Gastroesophageal sphincter (tissue), 3 donors: ENCODE results near the gene KCNIP3.

Experiments used
- POLR2A ChIP-seq, 2 donors: fragments of 450-650 bp; IDR thresholded peaks; one replicate each; pipeline ENCODE4 v1.6.1; 2017; ENCODE audit warnings: antibody characterized with exemption in 2 of 2, mild to moderate bottlenecking in 2 of 2, moderate library complexity in 1 of 2
- POLR2AphosphoS5 ChIP-seq: sonication (generic); formaldehyde crosslinking; IDR thresholded peaks from one replicate; pipeline ENCODE4 v1.6.1; 2017; ENCODE audit warnings: antibody characterized with exemption
- TF ChIP-seq, protein P1 (sequence below), 4 experiments: fragments of 200-600 bp in 2 of 4; fragments of 450-650 bp in 2 of 4; sonication (generic) in 1 of 4; IDR thresholded peaks; one replicate each; pipeline ENCODE4 v1.5.1; 2017 to 2019; ENCODE audit warnings: antibody characterized with exemption in 4 of 4, mild to moderate bottlenecking in 2 of 4, moderate library complexity in 2 of 4

DNA sequence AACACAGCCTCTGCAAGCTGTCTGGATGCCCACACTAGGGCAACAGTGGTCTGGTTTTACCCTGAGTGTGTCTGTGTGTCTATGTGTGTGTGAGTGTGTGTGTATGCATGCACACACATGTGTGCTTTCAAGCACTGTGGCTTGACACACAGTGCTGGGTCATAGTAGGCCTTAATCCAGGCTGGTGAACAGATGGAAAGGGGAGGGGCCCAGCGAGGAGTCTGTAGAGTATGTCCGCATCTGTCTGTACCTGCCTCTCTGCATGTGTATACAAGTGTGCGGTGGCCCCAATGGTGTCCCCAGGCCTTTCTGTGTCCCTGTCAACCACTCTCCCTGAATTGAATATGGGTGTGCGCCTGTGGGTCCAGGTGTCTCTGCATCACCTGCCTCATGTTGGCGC lies 9.3 kb upstream of the KCNIP3 start:
- no peak for TF ChIP-seq POLR2AphosphoS5
- TF ChIP-seq, protein P1, sequence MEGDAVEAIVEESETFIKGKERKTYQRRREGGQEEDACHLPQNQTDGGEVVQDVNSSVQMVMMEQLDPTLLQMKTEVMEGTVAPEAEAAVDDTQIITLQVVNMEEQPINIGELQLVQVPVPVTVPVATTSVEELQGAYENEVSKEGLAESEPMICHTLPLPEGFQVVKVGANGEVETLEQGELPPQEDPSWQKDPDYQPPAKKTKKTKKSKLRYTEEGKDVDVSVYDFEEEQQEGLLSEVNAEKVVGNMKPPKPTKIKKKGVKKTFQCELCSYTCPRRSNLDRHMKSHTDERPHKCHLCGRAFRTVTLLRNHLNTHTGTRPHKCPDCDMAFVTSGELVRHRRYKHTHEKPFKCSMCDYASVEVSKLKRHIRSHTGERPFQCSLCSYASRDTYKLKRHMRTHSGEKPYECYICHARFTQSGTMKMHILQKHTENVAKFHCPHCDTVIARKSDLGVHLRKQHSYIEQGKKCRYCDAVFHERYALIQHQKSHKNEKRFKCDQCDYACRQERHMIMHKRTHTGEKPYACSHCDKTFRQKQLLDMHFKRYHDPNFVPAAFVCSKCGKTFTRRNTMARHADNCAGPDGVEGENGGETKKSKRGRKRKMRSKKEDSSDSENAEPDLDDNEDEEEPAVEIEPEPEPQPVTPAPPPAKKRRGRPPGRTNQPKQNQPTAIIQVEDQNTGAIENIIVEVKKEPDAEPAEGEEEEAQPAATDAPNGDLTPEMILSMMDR (IDR thresholded peaks at IDR 0.05), result no peak
- TF ChIP-seq POLR2A (IDR thresholded peaks at IDR 0.05), result no peak
